H1 (cell line): ENCODE measurements around the gene CFHR4. TPM values are rescaled to one million over a fixed set of nuclear protein-coding genes. Genes with fewer than 3 reads are reported as not detected.

Source experiments
- CTCF ChIA-PET: fragments of 300-600 bp; sonication (Branson Sonifier 250); formaldehyde crosslinking; loops from one replicate; lab custom pipeline; 2021; ENCODE audit not compliant: partially characterized antibody; lab: Charles Lee
- POLR2A ChIA-PET: fragments of 300-600 bp; sonication (Branson Sonifier 250); formaldehyde crosslinking; loops from one replicate; lab custom pipeline; 2021; ENCODE audit warnings: inconsistent platforms; ENCODE audit not compliant: partially characterized antibody; lab: Charles Lee
- DNase-seq, 2 experiments: peaks; one replicate each; pipeline versions ENCODE4 v3.0.0 to v3.0.0-alpha.2; 2010 to 2022; ENCODE audit warnings: low spot score in 2 of 2, low read depth in 1 of 2, mixed read lengths in 1 of 2
- FAIRE-seq: peaks from 2 replicates; lab custom pipeline; 2011; peaks lifted over from hg19 to GRCh38; lab: Jason Lieb, UNC
- H2AFZ ChIP-seq: 2 replicates; pipeline ENCODE4 v1.8.1; 2012; ENCODE audit warnings: low read length, inconsistent platforms
- H2AK5ac ChIP-seq: 2 replicates; pipeline ENCODE4 v1.6.1; 2013; ENCODE audit warnings: low read depth, low read length
- H2BK120ac ChIP-seq: replicated peaks from 2 replicates; pipeline ENCODE3; 2013; ENCODE audit warnings: low read depth, low read length, inconsistent platforms
- H2BK12ac ChIP-seq: 2 replicates; pipeline ENCODE4 v1.6.1; 2013; ENCODE audit warnings: low read depth, low read length
- H2BK15ac ChIP-seq: 2 replicates; pipeline ENCODE4 v1.6.1; 2013; ENCODE audit warnings: low read length
- H2BK20ac ChIP-seq: 2 replicates; pipeline ENCODE4 v1.6.1; 2013; ENCODE audit warnings: low read length
- H2BK5ac ChIP-seq: 2 replicates; pipeline ENCODE4 v1.6.1; 2013; ENCODE audit warnings: low read depth, low read length
- H3K14ac ChIP-seq: 2 replicates; pipeline ENCODE4 v1.6.1; 2013; ENCODE audit warnings: inconsistent platforms; ENCODE audit not compliant: insufficient read length
- H3K18ac ChIP-seq: 2 replicates; pipeline ENCODE4 v1.6.1; 2013; ENCODE audit warnings: low read length; ENCODE audit errors: extremely low read depth
- H3K23ac ChIP-seq: 2 replicates; pipeline ENCODE4 v1.6.1; 2013; ENCODE audit warnings: inconsistent platforms; ENCODE audit not compliant: insufficient read length
- H3K23me2 ChIP-seq: 2 replicates; pipeline ENCODE4 v1.6.1; 2013; ENCODE audit warnings: low read depth, low read length
- H3K27ac ChIP-seq: 2 replicates; pipeline ENCODE4 v1.6.1; 2011; ENCODE audit warnings: low read depth, low read length, inconsistent platforms
- H3K27me3 ChIP-seq, 4 experiments: replicated peaks in 1 of 4; 1 replicate in 1 of 4; 2 replicates in 3 of 4; pipeline versions ENCODE4 v1.6.1 to v1.8.1; 2011 to 2013; ENCODE audit warnings: low read length in 3 of 4, mild to moderate bottlenecking in 3 of 4, inconsistent platforms in 2 of 4, mixed read lengths in 2 of 4, moderate library complexity in 1 of 4; ENCODE audit not compliant: control insufficient read depth in 3 of 4, insufficient read depth in 3 of 4; ENCODE audit errors: extremely low read depth in 1 of 4
- H3K36me3 ChIP-seq, 4 experiments: 2 replicates each; pipeline versions ENCODE4 v1.6.1 to v1.8.1; 2011 to 2013; ENCODE audit warnings: mild to moderate bottlenecking in 4 of 4, low read length in 3 of 4, moderate library complexity in 2 of 4, control low read depth in 1 of 4, inconsistent platforms in 1 of 4; ENCODE audit not compliant: insufficient read depth in 4 of 4, control insufficient read depth in 2 of 4
- H3K4ac ChIP-seq: replicated peaks from 2 replicates; pipeline ENCODE3; 2013; ENCODE audit warnings: low read length, low read depth, mixed read lengths, inconsistent platforms; ENCODE audit not compliant: insufficient read length
- H3K4me1 ChIP-seq, 4 experiments: replicated peaks in 1 of 4; 1 replicate in 1 of 4; 2 replicates in 3 of 4; pipeline versions ENCODE4 v1.6.1 to v1.8.1; 2011 to 2013; ENCODE audit warnings: low read length in 3 of 4, inconsistent platforms in 2 of 4, mixed read lengths in 1 of 4; ENCODE audit not compliant: insufficient read depth in 4 of 4, control insufficient read depth in 3 of 4
- H3K4me2 ChIP-seq, 2 experiments: 2 replicates each; pipeline versions ENCODE4 v1.6.1 to v1.8.1; 2011 to 2013; ENCODE audit warnings: low read depth in 2 of 2, low read length in 2 of 2, control low read depth in 1 of 2, inconsistent platforms in 1 of 2, mild to moderate bottlenecking in 1 of 2; ENCODE audit not compliant: insufficient read depth in 1 of 2
- H3K4me3 ChIP-seq, 4 experiments: fragments of 200-600, 300-600 bp in 1 of 4; sonication (generic), shearing (Covaris generic), sonication (Bioruptor Twin) in 1 of 4; 2 replicates each; pipeline versions ENCODE4 v1.5.1 to v1.8.1; 2011 to 2016; ENCODE audit warnings: low read length in 4 of 4, low read depth in 3 of 4, control low read depth in 2 of 4, inconsistent platforms in 2 of 4, mild to moderate bottlenecking in 2 of 4, mixed read lengths in 1 of 4, moderate library complexity in 1 of 4; ENCODE audit not compliant: insufficient read depth in 2 of 4; ENCODE audit errors: extremely low read depth in 1 of 4
- H3K56ac ChIP-seq: replicated peaks from 2 replicates; pipeline ENCODE3; 2013; ENCODE audit warnings: low read depth, mild to moderate bottlenecking, mixed read lengths, low read length, inconsistent platforms; ENCODE audit not compliant: insufficient read length
- H3K79me1 ChIP-seq: 2 replicates; pipeline ENCODE4 v1.6.1; 2013; ENCODE audit warnings: low read depth, low read length, control low read depth
- H3K79me2 ChIP-seq, 2 experiments: 2 replicates each; pipeline versions ENCODE4 v1.6.1 to v1.8.1; 2012 to 2013; ENCODE audit warnings: low read length in 2 of 2, mild to moderate bottlenecking in 2 of 2, inconsistent platforms in 1 of 2; ENCODE audit not compliant: insufficient read depth in 2 of 2, control insufficient read depth in 1 of 2
- H3K9ac ChIP-seq, 4 experiments: replicated peaks in 1 of 4; 1 replicate in 1 of 4; 2 replicates in 3 of 4; pipeline versions ENCODE4 v1.6.1 to v1.8.1; 2011 to 2013; ENCODE audit warnings: low read depth in 3 of 4, low read length in 3 of 4, control low read depth in 2 of 4, mild to moderate bottlenecking in 2 of 4, moderate library complexity in 2 of 4, inconsistent platforms in 1 of 4; ENCODE audit errors: extremely low read depth in 1 of 4
- H3K9me3 ChIP-seq, 2 experiments: 2 replicates each; pipeline versions ENCODE4 v1.6.1 to v1.8.1; 2012 to 2013; ENCODE audit warnings: mild to moderate bottlenecking in 2 of 2, moderate library complexity in 2 of 2, control low read depth in 1 of 2, inconsistent platforms in 1 of 2, low read depth in 1 of 2, low read length in 1 of 2, mixed read lengths in 1 of 2; ENCODE audit not compliant: insufficient read depth in 2 of 2
- H4K20me1 ChIP-seq, 2 experiments: replicated peaks in 1 of 2; 2 replicates each; pipeline versions ENCODE3 to v1.8.1; 2011 to 2013; ENCODE audit warnings: inconsistent platforms in 2 of 2, low read length in 2 of 2, mild to moderate bottlenecking in 1 of 2; ENCODE audit not compliant: insufficient read depth in 2 of 2, control insufficient read depth in 1 of 2
- H4K5ac ChIP-seq: 2 replicates; pipeline ENCODE4 v1.6.1; 2013; ENCODE audit warnings: low read length, low read depth, mixed read lengths, inconsistent platforms; ENCODE audit not compliant: insufficient read length
- H4K8ac ChIP-seq: 2 replicates; pipeline ENCODE4 v1.8.0; 2013; ENCODE audit warnings: mild to moderate bottlenecking, moderate library complexity, low read length, inconsistent platforms; ENCODE audit not compliant: insufficient read depth; ENCODE audit errors: extremely low read depth
- H4K91ac ChIP-seq: replicated peaks from 2 replicates; pipeline ENCODE3; 2013; ENCODE audit warnings: low read length, mixed read lengths, inconsistent platforms; ENCODE audit not compliant: insufficient read length
- RXRA ChIP-seq: IDR thresholded peaks from 2 replicates; pipeline ENCODE4 v1.6.1; 2011; ENCODE audit warnings: low read depth, mild to moderate bottlenecking, low read length, moderate library complexity; ENCODE audit not compliant: insufficient read depth
- WGBS, 2 experiments: shearing (Covaris generic) in 1 of 2; methylation state at CpG; one replicate each; pipeline versions ENCODE4 v1.1.6 to v1.1.7; 2013 to 2015; ENCODE audit warnings: low lambda C conversion rate in 2 of 2, mixed read lengths in 2 of 2, inconsistent platforms in 1 of 2, low coverage in 1 of 2, missing lambda C conversion rate in 1 of 2; ENCODE audit not compliant: insufficient replicate concordance in 2 of 2, insufficient coverage in 1 of 2, insufficient read length in 1 of 2; ENCODE audit errors: extremely low coverage in 1 of 2, missing lambda C conversion rate in 1 of 2; 5-methylcytosine and 5-hydroxymethylcytosine counted together
- polyA plus RNA-seq, 7 experiments: library from polyadenylated mRNA; depleted of rRNA in 3 of 7; stranded (reverse) in 5 of 7; unstranded in 2 of 7; fragments of >200 nt in 5 of 7; fragments of 200-250 nt in 2 of 7; gene quantifications; 1 replicate in 5 of 7; 2 replicates in 1 of 7; 4 replicates in 1 of 7; pipeline versions ENCODE4 v1.2.1 to v1.2.3, GENCODE V29; 2011 to 2013; ENCODE audit warnings: missing spikeins in 2 of 7, mixed read lengths in 2 of 7
- total RNA-seq: library from RNA; stranded (reverse); fragmentation: NEBNext Ultra II Directional; extraction: Animal tissue kit (Norgen Biotek cat#: 25700); gene quantifications from 2 replicates; pipeline ENCODE4 v1.2.1, GENCODE V29; 2021

CFHR4 gene
- total and polyA plus RNA-seq, 2 of the 8 experiments (the other 6 are each of a cell fraction or from before 2014, with no cell fraction given) = not detected

- no peak overlapping the region for H3K18ac ChIP-seq
- ChIA-PET CTCF (interaction anchor here (1.4 to 1.6 kb wide), 2 partner anchors 21 to 481 kb away, joined by 3 to 4 read pairs; no protein-coding TSS in a partner anchor), POLR2A (interaction anchor here (1.1 kb wide), 1 partner anchor 30 kb away, joined by 3 read pairs; no protein-coding TSS in a partner anchor)
- peaks cover 0 to 8% (median 2%) of the 10 kb centered on the region in 4 experiments; a peak in 4 of 7 replicates for H3K27me3 ChIP-seq
- FAIRE-seq (no peak), DNase-seq (no peak)
- no peak overlapping the region for H2BK12ac ChIP-seq
- no peaks in the 10 kb centered on the region for H3K79me1 ChIP-seq
- H3K9me3 ChIP-seq = no peaks in the 10 kb centered on the region
- no peaks in the 10 kb centered on the region; the same call in 1 of the 2 replicates for H3K23me2 ChIP-seq
- no peak overlapping the region for H3K23ac ChIP-seq
- H3K4me3 ChIP-seq = no peak overlapping the region
- H2AK5ac ChIP-seq = no peak overlapping the region
- no peaks in the 10 kb centered on the region for H4K20me1 ChIP-seq
- no peak for TF ChIP-seq RXRA
- H4K8ac ChIP-seq = no peak overlapping the region
- H3K9ac ChIP-seq = no peak overlapping the region
- no peak overlapping the region for H4K5ac ChIP-seq
- H3K4me2 ChIP-seq = no peak overlapping the region
- WGBS, 2 experiments = 92% methylated on average over 3 of the region's 3 CpGs; no CpG with 5 or more reads in 1 of the 2 experiments
- no peak overlapping the region for H4K91ac ChIP-seq
- no peak overlapping the region for H2BK5ac ChIP-seq
- no peak overlapping the region for H2AFZ ChIP-seq
- no peak overlapping the region for H2BK15ac ChIP-seq
- H3K27ac ChIP-seq = no peak overlapping the region
- no peak overlapping the region for H3K14ac ChIP-seq
- no peak overlapping the region for H3K4ac ChIP-seq
- H3K56ac ChIP-seq = no peak overlapping the region
- peaks cover 0 to 4% (median 0%) of the 10 kb centered on the region in 4 experiments; a peak in 1 of 7 replicates for H3K4me1 ChIP-seq
- no peak overlapping the region for H2BK20ac ChIP-seq
- no peaks in the 10 kb centered on the region for H3K36me3 ChIP-seq
- no peak overlapping the region for H2BK120ac ChIP-seq
- H3K79me2 ChIP-seq = no peaks in the 10 kb centered on the region
Observed at GRCh38 chr1:196875935-196876334, 11.9 kb upstream of the CFHR4 start.
